B cell (primary cell): ENCODE measurements around the gene TMEM18. TPM values are rescaled to one million over a fixed set of nuclear protein-coding genes. Genes with fewer than 3 reads are reported as not detected.

Experiments
- ATAC-seq: fragments of 200-7000 bp; cut with Tn5 transposase; one replicate; pipeline ENCODE4 v1.10.0; 2021; ENCODE audit warnings: low read depth, mild to moderate bottlenecking, moderate number of reproducible peaks, moderate library complexity
- CTCF ChIA-PET: fragments of 350-600 bp; sonication (Branson Sonifier 250); formaldehyde crosslinking; loops from one replicate; lab custom pipeline; 2021; ENCODE audit warnings: antibody characterized with exemption, inconsistent platforms; lab: Charles Lee
- POLR2A ChIA-PET: fragments of 350-600 bp; sonication (Branson Sonifier 250); formaldehyde crosslinking; loops from one replicate; lab custom pipeline; 2021; ENCODE audit warnings: antibody characterized with exemption; lab: Charles Lee
- DNase-seq: peaks from one replicate; pipeline ENCODE4 v3.0.0; 2013
- H2AFZ ChIP-seq: 2 replicates; pipeline ENCODE4 v1.6.1; 2012; ENCODE audit warnings: mild to moderate bottlenecking, low read depth, low read length; ENCODE audit not compliant: insufficient read depth, poor library complexity, severe bottlenecking
- H3K27ac ChIP-seq, 2 donors: 1 replicate in 1 of 2; 2 replicates in 1 of 2; pipeline ENCODE4 v1.5.1; 2012 to 2013; ENCODE audit warnings: low read length in 2 of 2, mild to moderate bottlenecking in 2 of 2, moderate library complexity in 1 of 2
- H3K27me3 ChIP-seq, 4 experiments: fragments of 200-600 bp in 1 of 4; sonication (generic) in 1 of 4; replicated peaks in 1 of 4; 1 replicate in 2 of 4; 2 replicates in 2 of 4; pipeline versions ENCODE4 v1.6.1 to v1.7.0; 2013 to 2016; ENCODE audit warnings: low read length in 3 of 4, mild to moderate bottlenecking in 2 of 4, mixed read lengths in 1 of 4, moderate library complexity in 1 of 4; ENCODE audit not compliant: insufficient read depth in 4 of 4, control insufficient read depth in 3 of 4; ENCODE audit errors: control extremely low read depth in 1 of 4
- H3K36me3 ChIP-seq, 2 experiments: replicated peaks in 1 of 2; 1 replicate in 1 of 2; 2 replicates in 1 of 2; pipeline versions ENCODE4 v1.6.1 to v1.7.1; 2013; ENCODE audit warnings: low read length in 1 of 2; ENCODE audit not compliant: insufficient read depth in 2 of 2, control insufficient read depth in 1 of 2; ENCODE audit errors: control extremely low read depth in 1 of 2, extremely low read depth in 1 of 2
- H3K4me1 ChIP-seq, 2 donors: fragments of 200-600 bp in 1 of 2; sonication (generic) in 1 of 2; 1 replicate in 1 of 2; 2 replicates in 1 of 2; pipeline versions ENCODE4 v1.5.1 to v1.6.1; 2013 to 2017; ENCODE audit warnings: low read length in 2 of 2; ENCODE audit not compliant: control insufficient read depth in 2 of 2, insufficient read depth in 2 of 2
- H3K4me2 ChIP-seq: replicated peaks from 2 replicates; pipeline ENCODE3; 2012; ENCODE audit warnings: mild to moderate bottlenecking, low read depth, low read length; ENCODE audit not compliant: poor library complexity, severe bottlenecking
- H3K4me3 ChIP-seq, 5 experiments: fragments of 200-600 bp in 1 of 5; sonication (generic) in 1 of 5; 1 replicate in 3 of 5; 2 replicates in 2 of 5; pipeline versions ENCODE4 v1.5.1 to v1.7.0; 2011 to 2016; ENCODE audit warnings: low read length in 4 of 5, mild to moderate bottlenecking in 4 of 5, low read depth in 2 of 5, control low read depth in 1 of 5, moderate library complexity in 1 of 5; ENCODE audit not compliant: insufficient read depth in 1 of 5; ENCODE audit errors: control extremely low read depth in 1 of 5, extremely low read depth in 1 of 5
- H3K79me2 ChIP-seq: fragments of 200-600 bp; sonication (generic); one replicate; pipeline ENCODE4 v1.6.0; 2016; ENCODE audit warnings: low read length; ENCODE audit not compliant: control insufficient read depth, insufficient read depth
- H3K9ac ChIP-seq: fragments of 200-600 bp; sonication (generic); 2 replicates; pipeline ENCODE4 v1.6.1; 2017; ENCODE audit warnings: mild to moderate bottlenecking, low read length, moderate library complexity
- H3K9me3 ChIP-seq, 3 donors: one replicate each; pipeline versions ENCODE4 v1.6.1 to v1.7.1; 2013; ENCODE audit warnings: low read length in 2 of 3; ENCODE audit not compliant: control insufficient read depth in 2 of 3, insufficient read depth in 1 of 3; ENCODE audit errors: control extremely low read depth in 1 of 3
- H4K20me1 ChIP-seq: 2 replicates; pipeline ENCODE4 v1.6.0; 2012; ENCODE audit warnings: mild to moderate bottlenecking, low read length; ENCODE audit not compliant: insufficient read depth, control insufficient read depth, poor library complexity, severe bottlenecking
- H3K27ac Mint-ChIP-seq: one replicate; pipeline ENCODE4 v1.8.0; 2021; ENCODE audit warnings: mixed read lengths
- H3K27me3 Mint-ChIP-seq: one replicate; pipeline ENCODE4 v1.8.0; 2021; ENCODE audit warnings: mixed read lengths
- H3K4me1 Mint-ChIP-seq: one replicate; pipeline ENCODE4 v1.8.0; 2021; ENCODE audit warnings: mixed read lengths
- H3K4me3 Mint-ChIP-seq: one replicate; pipeline ENCODE4 v1.8.0; 2021; ENCODE audit warnings: mixed read lengths
- H3K9me3 Mint-ChIP-seq: one replicate; pipeline ENCODE4 v1.8.0; 2022; ENCODE audit warnings: mixed read lengths; ENCODE audit not compliant: insufficient read depth
- EZH2 ChIP-seq: IDR thresholded peaks from 2 replicates; pipeline ENCODE4 v1.6.1; 2012; ENCODE audit warnings: borderline replicate concordance, low read depth, mild to moderate bottlenecking, moderate library complexity, low read length; ENCODE audit not compliant: insufficient read depth, poor library complexity, severe bottlenecking
- WGBS: methylation state at CpG from one replicate; pipeline ENCODE4 v1.1.5; 2013; ENCODE audit warnings: missing lambda C conversion rate; ENCODE audit not compliant: insufficient coverage; 5-methylcytosine and 5-hydroxymethylcytosine counted together
- intact Hi-C: fragments of 100-400 bp; cut with micrococcal nuclease; formaldehyde crosslinking; loops from one replicate; pipeline ENCODE4 v1.10.0; 2022
- polyA plus RNA-seq: library from polyadenylated mRNA; depleted of rRNA; stranded (reverse); fragments of >200 nt; gene quantifications from 2 replicates; pipeline ENCODE4 v1.2.3, GENCODE V29; 2012
- total RNA-seq, 2 donors: library from RNA; stranded (reverse); fragments of 120-200 nt in 1 of 2; gene quantifications; 1 replicate in 1 of 2; 2 replicates in 1 of 2; pipeline versions ENCODE4 v1.2.3 to v1.2.4, GENCODE V29; 2013 to 2022
- TF ChIP-seq, protein P1 (sequence below): fragments of 200-600 bp; IDR thresholded peaks from one replicate; pipeline ENCODE4 v1.8.0; 2022; ENCODE audit warnings: antibody characterized with exemption, mild to moderate bottlenecking

The TMEM18 gene
- total and polyA plus RNA-seq, 2 donors (not counting 1 experiment from before 2014, with no cell fraction given), result 14.4 to 38.5 TPM

DNA sequence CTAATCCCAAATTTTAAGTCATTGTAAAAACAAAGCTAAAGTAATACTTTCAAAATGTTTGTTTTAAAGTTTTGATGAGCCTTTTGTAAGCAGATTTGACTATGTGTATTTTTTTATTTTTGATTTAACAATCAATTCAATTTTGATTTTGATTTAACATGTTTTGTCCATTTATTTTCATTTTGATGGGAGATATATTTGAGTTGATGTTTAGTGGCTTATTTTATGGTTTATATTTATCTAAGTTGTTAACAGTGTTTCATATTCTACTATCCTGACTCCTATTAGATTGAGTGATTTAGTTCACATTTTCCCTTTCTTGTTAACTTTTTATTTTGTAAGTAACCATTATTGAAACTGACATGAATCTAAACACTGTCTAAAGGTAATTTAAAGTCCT lies 44.7 kb downstream of the TMEM18 start:
- POLR2A ChIA-PET, result no interaction called here
- no peak overlapping the region for H2AFZ ChIP-seq
- DNase-seq, result no peak
- H3K27me3 ChIP-seq, result peaks cover 0 to 10% (median 0%) of the 10 kb centered on the region in 4 experiments
- H3K4me3 ChIP-seq, result no peak overlapping the region
- H3K4me1 ChIP-seq, result peaks cover 7 to 8% of the 10 kb centered on the region in 2 donors
- CTCF ChIA-PET, result interaction anchor here (0.6 to 0.7 kb wide), 2 partner anchors 264 to 374 kb away, joined by 3 read pairs; no protein-coding TSS in a partner anchor
- no peak for ATAC-seq
- Mint-ChIP-seq H3K9me3 (no peaks in the 10 kb centered on the region), H3K27me3 (peaks cover 13% of the 10 kb centered on the region), H3K4me3 (no peak overlapping the region), H3K27ac (no peak overlapping the region), H3K4me1 (peaks cover 6% of the 10 kb centered on the region)
- H3K9me3 ChIP-seq, result peaks cover 0 to 2% (median 0%) of the 10 kb centered on the region in 3 donors
- H3K36me3 ChIP-seq, result no peaks in the 10 kb centered on the region
- H3K27ac ChIP-seq, result no peak overlapping the region
- no peaks in the 10 kb centered on the region for H3K79me2 ChIP-seq
- H4K20me1 ChIP-seq, result no peaks in the 10 kb centered on the region
- H3K9ac ChIP-seq, result no peak overlapping the region
- no peak overlapping the region for H3K4me2 ChIP-seq
- TF ChIP-seq, protein P1, sequence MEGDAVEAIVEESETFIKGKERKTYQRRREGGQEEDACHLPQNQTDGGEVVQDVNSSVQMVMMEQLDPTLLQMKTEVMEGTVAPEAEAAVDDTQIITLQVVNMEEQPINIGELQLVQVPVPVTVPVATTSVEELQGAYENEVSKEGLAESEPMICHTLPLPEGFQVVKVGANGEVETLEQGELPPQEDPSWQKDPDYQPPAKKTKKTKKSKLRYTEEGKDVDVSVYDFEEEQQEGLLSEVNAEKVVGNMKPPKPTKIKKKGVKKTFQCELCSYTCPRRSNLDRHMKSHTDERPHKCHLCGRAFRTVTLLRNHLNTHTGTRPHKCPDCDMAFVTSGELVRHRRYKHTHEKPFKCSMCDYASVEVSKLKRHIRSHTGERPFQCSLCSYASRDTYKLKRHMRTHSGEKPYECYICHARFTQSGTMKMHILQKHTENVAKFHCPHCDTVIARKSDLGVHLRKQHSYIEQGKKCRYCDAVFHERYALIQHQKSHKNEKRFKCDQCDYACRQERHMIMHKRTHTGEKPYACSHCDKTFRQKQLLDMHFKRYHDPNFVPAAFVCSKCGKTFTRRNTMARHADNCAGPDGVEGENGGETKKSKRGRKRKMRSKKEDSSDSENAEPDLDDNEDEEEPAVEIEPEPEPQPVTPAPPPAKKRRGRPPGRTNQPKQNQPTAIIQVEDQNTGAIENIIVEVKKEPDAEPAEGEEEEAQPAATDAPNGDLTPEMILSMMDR, result no peak
- TF ChIP-seq EZH2, result no peak
- intact Hi-C loops, result loop anchor here (10.0 kb wide), 1 partner anchor 168 kb away; no protein-coding TSS in a partner anchor

- no peaks in the 10 kb centered on the region for H3K9me3 Mint-ChIP-seq
- no peak for ATAC-seq
- peaks cover 2% of the 10 kb centered on the region for H3K4me1 Mint-ChIP-seq
- Histone ChIP-seq H3K4me3 (no peak overlapping the region), H3K79me2 (no peaks in the 10 kb centered on the region), H3K27ac (no peak overlapping the region), H4K20me1 (no peaks in the 10 kb centered on the region), H3K4me1 (peaks cover 5% of the 10 kb centered on the region in 2 donors), H2AFZ (no peak overlapping the region), H3K36me3 (no peaks in the 10 kb centered on the region), H3K27me3 (peaks cover 0 to 10% (median 0%) of the 10 kb centered on the region in 4 experiments), H3K9me3 (peaks cover 0 to 2% (median 0%) of the 10 kb centered on the region in 3 donors), H3K4me2 (no peak overlapping the region), H3K9ac (no peak overlapping the region)
- no peak for TF ChIP-seq EZH2
- TF ChIP-seq, protein P1, result no peak
- ChIA-PET POLR2A (no interaction called here), CTCF (no interaction called here)
- intact Hi-C loops, result loop anchor here (10.0 kb wide), 1 partner anchor 167 kb away; no protein-coding TSS in a partner anchor
- H3K4me3 Mint-ChIP-seq, result no peak overlapping the region
- H3K27me3 Mint-ChIP-seq, result peaks cover 13% of the 10 kb centered on the region
- no peak for DNase-seq
- WGBS, result no CpG with 5 or more reads among the region's 1 CpG
- H3K27ac Mint-ChIP-seq, result no peak overlapping the region
These were observed 45.5 kb downstream of the TMEM18 start for GRCh38 chr2:631741-632140.
